Measurements from ENCODE around the gene RTEL1. TPM values are rescaled to one million over a fixed set of nuclear protein-coding genes. Genes with fewer than 3 reads are reported as not detected.

RTEL1 gene
- total RNA-seq, 4 donors from 2014 or later = 7.1 to 43.7 (median 18.7) TPM

DNA sequence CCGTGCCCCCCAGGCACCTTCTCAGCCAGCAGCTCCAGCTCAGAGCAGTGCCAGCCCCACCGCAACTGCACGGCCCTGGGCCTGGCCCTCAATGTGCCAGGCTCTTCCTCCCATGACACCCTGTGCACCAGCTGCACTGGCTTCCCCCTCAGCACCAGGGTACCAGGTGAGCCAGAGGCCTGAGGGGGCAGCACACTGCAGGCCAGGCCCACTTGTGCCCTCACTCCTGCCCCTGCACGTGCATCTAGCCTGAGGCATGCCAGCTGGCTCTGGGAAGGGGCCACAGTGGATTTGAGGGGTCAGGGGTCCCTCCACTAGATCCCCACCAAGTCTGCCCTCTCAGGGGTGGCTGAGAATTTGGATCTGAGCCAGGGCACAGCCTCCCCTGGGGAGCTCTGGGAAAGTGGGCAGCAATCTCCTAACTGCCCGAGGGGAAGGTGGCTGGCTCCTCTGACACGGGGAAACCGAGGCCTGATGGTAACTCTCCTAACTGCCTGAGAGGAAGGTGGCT, 39.3 kb downstream of the RTEL1 start:
- WGBS, 2 donors (ENCODE audit: low coverage in 1 of 2) = no CpG with 5 or more reads among the region's 7 CpGs
- Histone ChIP-seq H3K27me3 (no peaks in the 10 kb centered on the region), H3K9me3 (no peaks in the 10 kb centered on the region), H3K4me3 (peak overlapping the region in 1 of 2 donors; percentile 39), H3K4me1 (peaks cover 0 to 55% (median 33%) of the 10 kb centered on the region in 3 donors), H3K36me3 (peaks cover 0 to 49% of the 10 kb centered on the region in 2 donors), H3K27ac (peak overlapping the region in 2 of 4 donors; percentile 14 to 19)
- no peak for ATAC-seq
- TF ChIP-seq POLR2AphosphoS5 (IDR thresholded peaks at IDR 0.05) = no peak
- no peak for TF ChIP-seq EP300 (IDR thresholded peaks at IDR 0.05)
- no peak for TF ChIP-seq POLR2A (IDR thresholded peaks at IDR 0.05)
- TF ChIP-seq, protein P1, sequence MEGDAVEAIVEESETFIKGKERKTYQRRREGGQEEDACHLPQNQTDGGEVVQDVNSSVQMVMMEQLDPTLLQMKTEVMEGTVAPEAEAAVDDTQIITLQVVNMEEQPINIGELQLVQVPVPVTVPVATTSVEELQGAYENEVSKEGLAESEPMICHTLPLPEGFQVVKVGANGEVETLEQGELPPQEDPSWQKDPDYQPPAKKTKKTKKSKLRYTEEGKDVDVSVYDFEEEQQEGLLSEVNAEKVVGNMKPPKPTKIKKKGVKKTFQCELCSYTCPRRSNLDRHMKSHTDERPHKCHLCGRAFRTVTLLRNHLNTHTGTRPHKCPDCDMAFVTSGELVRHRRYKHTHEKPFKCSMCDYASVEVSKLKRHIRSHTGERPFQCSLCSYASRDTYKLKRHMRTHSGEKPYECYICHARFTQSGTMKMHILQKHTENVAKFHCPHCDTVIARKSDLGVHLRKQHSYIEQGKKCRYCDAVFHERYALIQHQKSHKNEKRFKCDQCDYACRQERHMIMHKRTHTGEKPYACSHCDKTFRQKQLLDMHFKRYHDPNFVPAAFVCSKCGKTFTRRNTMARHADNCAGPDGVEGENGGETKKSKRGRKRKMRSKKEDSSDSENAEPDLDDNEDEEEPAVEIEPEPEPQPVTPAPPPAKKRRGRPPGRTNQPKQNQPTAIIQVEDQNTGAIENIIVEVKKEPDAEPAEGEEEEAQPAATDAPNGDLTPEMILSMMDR (IDR thresholded peaks at IDR 0.05) = no peak

- peak overlapping the region in 1 of 2 donors; percentile 39 for H3K4me3 ChIP-seq
Measured at GRCh38 chr20:63697868-63698545, 39.9 kb downstream of the RTEL1 start.

DNA sequence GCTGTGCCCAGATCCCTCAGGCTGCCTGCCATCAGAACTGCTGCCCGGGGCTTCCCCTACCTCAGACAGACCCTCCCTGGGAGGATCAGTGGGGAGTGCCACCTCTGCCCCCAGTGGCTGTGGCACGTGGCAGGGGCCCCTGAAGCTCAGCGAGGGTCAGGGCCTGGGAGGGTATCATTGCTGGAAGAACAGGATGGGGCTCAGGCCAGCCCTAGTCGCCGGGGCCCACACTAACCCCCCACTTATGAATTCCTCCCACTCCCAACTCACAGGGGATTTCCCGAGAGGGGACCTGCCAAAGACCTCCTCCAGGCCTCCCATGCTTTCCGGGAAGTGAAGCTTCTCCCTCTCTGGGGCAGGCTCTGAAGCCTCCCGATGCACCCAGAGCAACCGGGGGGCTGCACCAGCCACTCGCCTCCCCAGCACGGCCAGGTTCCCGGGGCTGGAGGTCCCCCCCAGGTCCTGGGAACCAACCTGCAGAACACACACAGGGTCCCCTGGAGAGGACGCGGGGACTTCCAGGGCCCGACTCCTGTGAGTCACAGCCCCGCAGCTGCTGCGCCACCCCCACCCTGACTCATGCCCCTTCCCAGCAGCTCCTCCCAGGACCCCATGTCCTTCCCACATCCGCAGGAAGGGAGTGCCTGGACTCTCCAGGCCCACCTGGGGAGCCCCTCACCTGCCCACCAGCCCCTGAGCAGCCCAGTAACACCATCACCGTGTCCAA, 40.8 kb downstream of the RTEL1 start:
- H3K4me1 ChIP-seq = peaks cover 0 to 55% (median 28%) of the 10 kb centered on the region in 3 donors
- H3K36me3 ChIP-seq = peaks cover 0 to 62% of the 10 kb centered on the region in 2 donors
- TF ChIP-seq, protein P1 (IDR thresholded peaks at IDR 0.05) = no peak
- no peak for TF ChIP-seq EP300 (IDR thresholded peaks at IDR 0.05)
- peak; percentile 65 for TF ChIP-seq POLR2AphosphoS5 (IDR thresholded peaks at IDR 0.05)
- no peak for TF ChIP-seq POLR2A (IDR thresholded peaks at IDR 0.05)
- no peaks in the 10 kb centered on the region for H3K27me3 ChIP-seq
- no peaks in the 10 kb centered on the region for H3K9me3 ChIP-seq
- peak overlapping the region in 3 of 4 donors; percentile 67 to 68 (median 67) for H3K27ac ChIP-seq
- ATAC-seq = peak; percentile 76
- 18% methylated on average over 3 of the region's 19 CpGs; no CpG with 5 or more reads in 1 of the 2 donors for whole genome bisulfite sequencing, 2 donors (ENCODE audit: low coverage in 1 of 2)
- no peak overlapping the region for H3K4me3 ChIP-seq

More at GRCh38 chr20:63697868-63698545, 39.9 kb downstream of the RTEL1 start:
- H3K4me1 ChIP-seq = peaks cover 0 to 55% (median 28%) of the 10 kb centered on the region in 3 donors
- no peaks in the 10 kb centered on the region for H3K9me3 ChIP-seq
- H3K27ac ChIP-seq = peak overlapping the region in 2 of 4 donors; percentile 67
- H3K36me3 ChIP-seq = peaks cover 0 to 53% of the 10 kb centered on the region in 2 donors
- ATAC-seq = no peak
- no peaks in the 10 kb centered on the region for H3K27me3 ChIP-seq
- 89 to 93% methylated on average over 8 to 14 of the region's 40 CpGs for WGBS, 2 donors (ENCODE audit: low coverage in 1 of 2)
- TF ChIP-seq, protein P1 (IDR thresholded peaks at IDR 0.05) = no peak
- TF ChIP-seq POLR2A (IDR thresholded peaks at IDR 0.05) = no peak
- TF ChIP-seq POLR2AphosphoS5 (IDR thresholded peaks at IDR 0.05) = no peak
- no peak for TF ChIP-seq EP300 (IDR thresholded peaks at IDR 0.05)

DNA sequence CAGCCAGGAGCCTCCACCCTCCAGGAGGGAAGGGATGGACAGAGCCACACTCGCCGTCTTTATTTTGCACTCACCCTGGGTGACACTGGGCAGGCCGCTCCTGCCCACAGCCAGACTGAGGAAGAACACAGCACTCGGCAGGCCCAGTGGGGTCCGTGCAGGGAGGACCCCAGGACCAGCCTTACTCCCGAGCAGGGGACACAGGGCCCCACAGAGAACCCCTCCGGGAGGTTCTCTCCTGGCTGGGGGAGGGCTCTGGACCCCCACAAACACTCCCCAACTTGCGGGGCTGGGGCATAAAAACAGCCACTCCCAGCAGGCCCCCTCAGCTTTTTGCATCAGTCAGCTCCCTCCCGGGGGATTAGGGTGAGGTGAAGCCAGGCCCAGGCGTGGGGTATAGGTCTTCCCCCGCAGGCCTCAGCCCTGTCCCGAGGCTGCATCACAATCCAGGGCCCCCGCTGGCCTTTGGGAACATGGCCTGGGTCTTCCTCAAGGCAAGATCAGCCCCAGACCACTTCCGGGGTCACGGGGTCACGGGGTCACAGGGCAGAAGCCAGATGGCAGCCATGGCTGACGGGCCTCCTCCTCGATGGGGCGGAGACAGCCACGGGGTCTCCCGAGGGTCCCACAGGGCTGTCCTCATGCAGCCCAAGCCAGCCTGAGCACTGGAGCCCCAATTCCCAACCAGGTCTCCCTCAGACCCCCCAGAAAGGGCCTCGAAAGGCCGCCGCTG, 41.5 kb downstream of the RTEL1 start:
- ATAC-seq = no peak
- no CpG with 5 or more reads among the region's 24 CpGs for WGBS, 2 donors (ENCODE audit: low coverage in 1 of 2)
- H3K27me3 ChIP-seq = no peaks in the 10 kb centered on the region
- no peak overlapping the region for H3K4me3 ChIP-seq
- peaks cover 0 to 55% (median 28%) of the 10 kb centered on the region in 3 donors for H3K4me1 ChIP-seq
- peak overlapping the region in 3 of 4 donors; percentile 67 to 68 (median 67) for H3K27ac ChIP-seq
- no peaks in the 10 kb centered on the region for H3K9me3 ChIP-seq
- TF ChIP-seq, protein P1 (IDR thresholded peaks at IDR 0.05) = no peak
- no peak for TF ChIP-seq EP300 (IDR thresholded peaks at IDR 0.05)
- no peak for TF ChIP-seq POLR2AphosphoS5 (IDR thresholded peaks at IDR 0.05)
- TF ChIP-seq POLR2A (IDR thresholded peaks at IDR 0.05) = no peak
- peaks cover 0 to 62% of the 10 kb centered on the region in 2 donors for H3K36me3 ChIP-seq

All from gastroesophageal sphincter (tissue), 4 donors.